H9 (cell line): ENCODE measurements around the gene NEK11. TPM values are rescaled to one million over a fixed set of nuclear protein-coding genes. Genes with fewer than 3 reads are reported as not detected.

ENCODE experiments used
- DNase-seq: peaks from one replicate; pipeline ENCODE4 v3.0.0-alpha.2; 2017
- H2AFZ ChIP-seq: one replicate; pipeline ENCODE4 v1.6.1; 2013; ENCODE audit warnings: mild to moderate bottlenecking, low read length, control low read depth, moderate library complexity
- H2AK5ac ChIP-seq: 2 replicates; pipeline ENCODE4 v1.6.1; 2013; ENCODE audit warnings: low read length, control low read depth, mixed read lengths; ENCODE audit not compliant: insufficient read length
- H2BK120ac ChIP-seq: one replicate; pipeline ENCODE4 v1.6.1; 2013; ENCODE audit warnings: low read depth, mild to moderate bottlenecking, low read length, control low read depth, inconsistent platforms; ENCODE audit not compliant: poor library complexity, severe bottlenecking
- H2BK12ac ChIP-seq: 2 replicates; pipeline ENCODE4 v1.6.1; 2013; ENCODE audit warnings: low read length, control low read depth, mixed read lengths, low read depth; ENCODE audit not compliant: insufficient read length
- H2BK15ac ChIP-seq: 2 replicates; pipeline ENCODE4 v1.6.1; 2013; ENCODE audit warnings: low read depth, low read length, control low read depth
- H2BK20ac ChIP-seq: one replicate; pipeline ENCODE4 v1.6.1; 2013; ENCODE audit warnings: low read depth, mild to moderate bottlenecking, low read length, control low read depth, inconsistent platforms; ENCODE audit not compliant: poor library complexity, severe bottlenecking
- H2BK5ac ChIP-seq: 2 replicates; pipeline ENCODE4 v1.6.1; 2013; ENCODE audit warnings: low read length, control low read depth, mixed read lengths; ENCODE audit not compliant: insufficient read length
- H3K14ac ChIP-seq: 2 replicates; pipeline ENCODE4 v1.6.1; 2013; ENCODE audit warnings: low read length, control low read depth; ENCODE audit not compliant: insufficient read depth
- H3K18ac ChIP-seq: 2 replicates; pipeline ENCODE4 v1.6.1; 2013; ENCODE audit warnings: low read depth, mild to moderate bottlenecking, mixed read lengths, low read length, control low read depth; ENCODE audit not compliant: insufficient read length
- H3K23ac ChIP-seq: 2 replicates; pipeline ENCODE4 v1.6.1; 2013; ENCODE audit warnings: low read length, control low read depth, mixed read lengths, low read depth; ENCODE audit not compliant: insufficient read length
- H3K23me2 ChIP-seq: 2 replicates; pipeline ENCODE4 v1.6.1; 2013; ENCODE audit warnings: low read depth, mild to moderate bottlenecking, mixed read lengths, low read length, control low read depth; ENCODE audit not compliant: insufficient read length, poor library complexity, severe bottlenecking
- H3K27ac ChIP-seq: 2 replicates; pipeline ENCODE4 v1.5.1; 2013; ENCODE audit warnings: low read length, control low read depth, mixed read lengths, low read depth; ENCODE audit not compliant: insufficient read length
- H3K27me3 ChIP-seq: 2 replicates; pipeline ENCODE4 v1.6.1; 2013; ENCODE audit warnings: low read length, control low read depth, inconsistent platforms; ENCODE audit not compliant: insufficient read depth
- H3K4ac ChIP-seq: 2 replicates; pipeline ENCODE4 v1.6.1; 2013; ENCODE audit warnings: low read depth, mild to moderate bottlenecking, control low read depth, inconsistent platforms, low read length, moderate library complexity
- H3K4me1 ChIP-seq: 2 replicates; pipeline ENCODE4 v1.6.1; 2013; ENCODE audit warnings: low read length, control low read depth, inconsistent platforms; ENCODE audit not compliant: insufficient read depth
- H3K4me2 ChIP-seq: 2 replicates; pipeline ENCODE4 v1.6.1; 2013; ENCODE audit warnings: low read length, control low read depth, mixed read lengths; ENCODE audit not compliant: insufficient read length, insufficient read depth
- H3K56ac ChIP-seq: 2 replicates; pipeline ENCODE4 v1.6.1; 2013; ENCODE audit warnings: low read depth, mild to moderate bottlenecking, mixed read lengths, low read length, control low read depth; ENCODE audit not compliant: insufficient read length
- H3K79me1 ChIP-seq: 2 replicates; pipeline ENCODE4 v1.6.1; 2013; ENCODE audit warnings: low read depth, mild to moderate bottlenecking, moderate library complexity, low read length, control low read depth, inconsistent platforms; ENCODE audit not compliant: insufficient read depth, poor library complexity, severe bottlenecking
- H3K79me2 ChIP-seq: 2 replicates; pipeline ENCODE4 v1.6.1; 2013; ENCODE audit warnings: low read length, control low read depth, inconsistent platforms; ENCODE audit not compliant: insufficient read depth
- H3K9ac ChIP-seq: 2 replicates; pipeline ENCODE4 v1.6.1; 2013; ENCODE audit warnings: low read length, control low read depth, mixed read lengths; ENCODE audit not compliant: insufficient read length; ENCODE audit errors: extremely low read depth
- H3K9me3 ChIP-seq: one replicate; pipeline ENCODE4 v1.6.1; 2013; ENCODE audit warnings: low read depth, low read length, inconsistent platforms; ENCODE audit not compliant: control insufficient read depth
- H3T11ph ChIP-seq: one replicate; pipeline ENCODE4 v1.6.1; 2013; ENCODE audit warnings: mild to moderate bottlenecking, low read length, control low read depth, inconsistent platforms
- H4K20me1 ChIP-seq: one replicate; pipeline ENCODE4 v1.6.1; 2013; ENCODE audit not compliant: control insufficient read depth, insufficient read length, insufficient read depth
- H4K5ac ChIP-seq: 2 replicates; pipeline ENCODE4 v1.6.1; 2013; ENCODE audit warnings: low read depth, mild to moderate bottlenecking, mixed read lengths, low read length, control low read depth; ENCODE audit not compliant: insufficient read length
- H4K8ac ChIP-seq: replicated peaks from 2 replicates; pipeline ENCODE4 v1.6.1; 2013; ENCODE audit warnings: low read length, control low read depth, mixed read lengths, low read depth; ENCODE audit not compliant: insufficient read length
- H4K91ac ChIP-seq: 2 replicates; pipeline ENCODE4 v1.6.1; 2013; ENCODE audit warnings: low read depth, mild to moderate bottlenecking, moderate library complexity, mixed read lengths, low read length, control low read depth; ENCODE audit not compliant: insufficient read length
- H3K27ac Mint-ChIP-seq, 3 experiments: 2 replicates in 2 of 3; 3 replicates in 1 of 3; pipeline ENCODE4 v1.8.0; 2020 to 2021; ENCODE audit warnings: mixed read lengths in 3 of 3, mild to moderate bottlenecking in 1 of 3, moderate library complexity in 1 of 3
- H3K27me3 Mint-ChIP-seq: 2 replicates; pipeline ENCODE4 v1.8.0; 2021; ENCODE audit warnings: low read depth, mild to moderate bottlenecking, moderate library complexity, mixed read lengths
- H3K36me3 Mint-ChIP-seq, 3 experiments: 2 replicates in 2 of 3; 3 replicates in 1 of 3; pipeline ENCODE4 v1.8.0; 2020 to 2021; ENCODE audit warnings: low read depth in 3 of 3, mixed read lengths in 3 of 3; ENCODE audit not compliant: insufficient read depth in 1 of 3
- H3K4me1 Mint-ChIP-seq, 2 experiments: 2 replicates each; pipeline ENCODE4 v1.8.0; 2020; ENCODE audit warnings: mixed read lengths in 2 of 2
- H3K4me3 Mint-ChIP-seq, 2 experiments: 2 replicates in 1 of 2; 3 replicates in 1 of 2; pipeline ENCODE4 v1.8.0; 2020 to 2021; ENCODE audit warnings: mild to moderate bottlenecking in 2 of 2, mixed read lengths in 2 of 2, moderate library complexity in 1 of 2
- H3K9me3 Mint-ChIP-seq, 2 experiments: 2 replicates in 1 of 2; 3 replicates in 1 of 2; pipeline ENCODE4 v1.8.0; 2020; ENCODE audit warnings: mild to moderate bottlenecking in 2 of 2, mixed read lengths in 2 of 2, moderate library complexity in 1 of 2
- CTCF ChIP-seq: fragments of 200-600 bp; sonication (generic); conservative IDR thresholded peaks from 3 replicates; pipeline ENCODE4 v1.8.0; 2021; ENCODE audit warnings: antibody characterized with exemption, mild to moderate bottlenecking
- WGBS: extraction: QIAGEN DNeasy Blood & Tissue Kit; methylation state at CpG from one replicate; pipeline ENCODE4 v1.1.7; 2013; ENCODE audit warnings: missing lambda C conversion rate, low lambda C conversion rate, mixed read lengths; ENCODE audit not compliant: insufficient read length; ENCODE audit errors: extremely low coverage; 5-methylcytosine and 5-hydroxymethylcytosine counted together
- total RNA-seq: library from RNA; stranded (reverse); gene quantifications from 2 replicates; pipeline ENCODE4 v1.2.1, GENCODE V29; 2021

NEK11 gene
- total RNA-seq, 1 experiment from 2014 or later = 2.5 TPM

- Histone ChIP-seq H3K23me2 (no peaks in the 10 kb centered on the region), H3K9me3 (no peaks in the 10 kb centered on the region), H3K79me1 (no peaks in the 10 kb centered on the region), H3T11ph (no peak overlapping the region), H3K23ac (no peak overlapping the region), H3K4ac (no peak overlapping the region), H4K5ac (no peak overlapping the region), H3K79me2 (no peaks in the 10 kb centered on the region), H2BK15ac (no peak overlapping the region), H3K4me2 (no peak overlapping the region), H2BK12ac (no peak overlapping the region), H3K56ac (no peak overlapping the region), H2BK5ac (no peak overlapping the region), H4K8ac (no peak overlapping the region), H3K14ac (no peak overlapping the region), H3K4me1 (no peaks in the 10 kb centered on the region), H2BK120ac (no peak overlapping the region), H2BK20ac (no peak overlapping the region), H2AK5ac (no peak overlapping the region), H3K18ac (no peak overlapping the region), H3K27me3 (no peaks in the 10 kb centered on the region), H4K20me1 (no peaks in the 10 kb centered on the region), H3K9ac (no peak overlapping the region), H4K91ac (no peak overlapping the region), H2AFZ (no peak overlapping the region), H3K27ac (no peak overlapping the region)
- DNase-seq = no peak
- H3K27ac Mint-ChIP-seq = no peak overlapping the region
- peaks cover 13 to 20% of the 10 kb centered on the region in 2 experiments for H3K9me3 Mint-ChIP-seq
- H3K4me3 Mint-ChIP-seq = no peak overlapping the region
- WGBS = no CpG with 5 or more reads among the region's 2 CpGs
- TF ChIP-seq CTCF = no peak
- no peaks in the 10 kb centered on the region for H3K27me3 Mint-ChIP-seq
- H3K4me1 Mint-ChIP-seq = no peaks in the 10 kb centered on the region
- H3K36me3 Mint-ChIP-seq = peaks cover 10 to 20% (median 18%) of the 10 kb centered on the region in 3 experiments; a peak in 6 of 7 replicates
Measured at GRCh38 chr3:131341761-131342160, 315.1 kb downstream of the NEK11 start.
